GM19372 (cell line): Measurements from ENCODE around the gene ASB18.

Source experiments
- ATAC-seq: cut with Tn5 transposase; IDR thresholded peaks from one replicate; pipeline ENCODE4 v1.9.1; 2021; ENCODE audit warnings: mild to moderate bottlenecking, low read depth, moderate library complexity; ENCODE audit not compliant: unreplicated experiment

Gene ASB18

DNA sequence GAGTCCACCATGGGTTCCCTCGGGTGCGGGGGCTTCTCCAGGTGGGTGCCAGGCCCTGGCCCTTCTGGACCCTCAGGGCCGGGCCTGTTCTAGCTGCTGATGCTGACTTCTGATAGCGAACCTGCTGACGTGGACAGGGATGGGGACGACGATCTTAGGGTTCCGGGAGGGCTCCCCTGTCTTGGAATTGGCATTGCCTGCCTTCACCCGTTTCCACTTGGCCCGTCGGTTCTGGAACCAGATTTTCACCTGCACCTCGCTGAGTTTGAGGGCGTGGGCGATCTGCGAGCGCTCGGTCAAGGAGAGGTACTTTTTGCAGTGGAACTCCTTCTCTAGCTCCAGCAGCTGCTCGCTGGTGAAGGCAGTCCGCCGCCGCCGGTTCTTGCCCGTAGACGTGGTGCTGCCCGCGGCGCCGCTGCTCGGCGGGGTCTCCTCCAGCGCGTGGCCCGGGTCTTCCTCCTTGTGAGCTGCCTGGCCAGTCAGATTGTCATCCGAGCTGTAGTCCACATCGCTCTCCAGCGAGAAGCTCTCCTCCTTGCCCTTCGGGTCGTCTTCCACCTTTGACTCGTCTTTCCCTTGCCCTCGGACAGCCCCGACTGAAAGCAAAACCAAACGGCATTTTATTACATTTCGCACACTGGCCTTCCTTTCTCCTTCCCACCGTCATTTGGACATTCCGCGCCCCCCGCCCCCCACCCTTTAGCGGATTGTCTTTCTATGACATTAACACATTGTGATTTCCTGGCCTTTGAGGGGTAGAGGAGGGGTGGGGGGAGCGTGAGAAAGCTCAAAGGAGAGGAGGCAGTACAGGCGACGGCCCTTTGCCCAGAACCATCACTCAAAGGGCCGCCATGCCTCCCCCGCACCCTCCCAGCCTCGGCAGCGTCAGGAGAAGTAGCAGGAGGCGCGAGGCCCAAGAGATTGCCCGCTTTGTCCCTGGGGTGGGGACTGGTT, 98.1 kb downstream of the ASB18 start:
- no peak for ATAC-seq

- ATAC-seq: no peak
These were observed 99.0 kb downstream of the ASB18 start for GRCh38 chr2:236164925-236165841.

- no peak for ATAC-seq
These were observed 99.8 kb downstream of the ASB18 start for GRCh38 chr2:236164201-236164924.

- ATAC-seq: no peak
These were observed 100.6 kb downstream of the ASB18 start for GRCh38 chr2:236163471-236164200.

GRCh38 chr2:236162882-236163470, 101.2 kb downstream of the ASB18 start:
- no peak for ATAC-seq

GRCh38 chr2:236162031-236162845, 102.0 kb downstream of the ASB18 start:
- ATAC-seq: no peak

DNA sequence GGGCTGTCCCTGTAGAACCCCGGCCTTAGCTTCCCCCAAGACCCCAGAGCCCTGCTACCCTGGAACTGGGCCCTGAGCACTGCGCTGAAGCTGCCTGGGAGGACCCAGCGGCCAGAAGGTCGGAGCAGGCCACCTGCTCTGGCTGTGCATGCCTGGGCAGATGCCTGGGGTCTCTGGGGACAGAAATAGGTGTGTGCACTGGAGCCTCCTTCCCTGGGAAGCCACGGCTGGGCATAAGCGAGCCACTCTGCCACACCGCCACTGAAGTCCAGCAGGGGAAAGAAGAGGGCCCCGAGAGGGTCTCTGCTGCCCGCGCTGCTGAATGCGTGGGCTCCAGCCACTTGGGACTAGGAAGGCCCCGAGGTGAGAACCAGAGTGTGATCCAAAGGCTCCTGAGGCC, 102.7 kb downstream of the ASB18 start:
- no peak for ATAC-seq

DNA sequence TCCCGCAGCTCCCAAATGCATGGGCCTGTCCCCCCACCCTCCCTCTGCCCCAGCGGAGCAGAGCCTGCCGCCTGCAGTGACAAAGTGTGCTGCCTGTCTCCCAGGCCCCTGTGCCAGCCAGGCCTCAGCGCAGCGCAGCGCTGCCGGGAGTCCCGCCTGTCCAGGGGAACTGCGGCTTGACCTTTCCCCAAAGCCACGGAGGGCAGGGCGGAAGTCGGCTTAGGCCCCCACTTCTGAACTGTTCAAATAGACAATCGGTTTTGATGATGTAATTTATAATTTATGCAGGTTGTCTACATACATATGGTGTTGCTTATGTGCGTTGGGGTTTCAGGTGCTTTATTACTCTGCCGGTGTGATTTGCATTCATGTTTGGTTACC, 103.1 kb downstream of the ASB18 start:
- ATAC-seq: no peak

- no peak for ATAC-seq
These were observed 103.7 kb downstream of the ASB18 start for GRCh38 chr2:236160366-236161081.

DNA sequence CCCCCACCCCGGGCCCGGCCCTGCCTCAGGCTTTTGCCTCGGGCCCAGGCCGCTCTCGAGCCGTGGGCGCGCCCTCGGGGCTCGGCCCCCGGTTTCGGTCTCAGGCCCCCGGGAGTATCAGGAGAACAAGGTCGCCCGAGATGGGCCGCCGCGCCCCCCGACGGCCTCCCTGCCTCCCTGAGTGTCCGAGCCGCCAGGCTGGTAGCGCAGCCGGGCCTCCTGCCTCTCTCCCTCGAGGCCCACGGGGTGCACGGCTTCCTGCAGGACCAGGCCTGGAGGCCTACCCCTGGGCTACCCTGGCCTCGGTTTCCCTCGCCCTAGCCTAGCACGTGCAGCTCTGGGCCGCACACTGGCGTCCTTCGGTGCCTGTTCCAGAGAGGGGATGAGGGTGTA, 104.4 kb downstream of the ASB18 start:
- ATAC-seq: no peak

- ATAC-seq: no peak
These were observed 105.0 kb downstream of the ASB18 start for GRCh38 chr2:236158969-236159777.

- ATAC-seq: no peak
These were observed 106.2 kb downstream of the ASB18 start for GRCh38 chr2:236157815-236158498.

DNA sequence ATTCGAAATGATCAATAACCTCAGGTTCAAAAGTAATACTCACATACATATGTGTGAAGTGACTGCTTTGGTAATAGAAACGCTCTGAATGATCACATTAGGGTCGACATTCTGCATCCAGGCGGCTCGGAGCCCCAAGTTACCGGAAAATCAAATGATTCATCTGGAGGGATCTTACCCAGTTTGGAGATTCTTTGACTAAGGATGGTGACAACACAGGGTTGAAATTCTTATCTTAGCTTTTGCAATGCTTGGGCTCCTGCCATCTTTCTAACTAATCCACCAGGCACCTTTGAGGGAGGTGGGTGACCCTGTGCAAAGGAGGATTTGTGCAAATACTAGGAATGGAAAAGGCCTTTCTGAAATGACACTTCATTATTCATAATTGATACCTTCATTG, 106.8 kb downstream of the ASB18 start:
- no peak for ATAC-seq

GRCh38 chr2:236156860-236157194, 107.4 kb downstream of the ASB18 start:
- ATAC-seq: no peak

GRCh38 chr2:236156095-236156859, 107.9 kb downstream of the ASB18 start:
- ATAC-seq: no peak

GRCh38 chr2:236155406-236155805, 108.8 kb downstream of the ASB18 start:
- no peak for ATAC-seq
